Gastrocnemius medialis (tissue), 4 donors: ENCODE measurements around the gene MTERF4.

ENCODE experiments used
- POLR2A ChIP-seq, 2 donors: fragments of 450-650 bp; IDR thresholded peaks; one replicate each; pipeline ENCODE4 v1.6.1; 2017; ENCODE audit warnings: antibody characterized with exemption in 2 of 2, mild to moderate bottlenecking in 2 of 2, moderate library complexity in 2 of 2
- TF ChIP-seq, protein P1 (sequence below), 5 experiments: fragments of 450-650 bp in 3 of 5; fragments of 200-600 bp in 2 of 5; sonication (generic) in 2 of 5; IDR thresholded peaks in 4 of 5; conservative IDR thresholded peaks in 1 of 5; 1 replicate in 4 of 5; 2 replicates in 1 of 5; pipeline ENCODE4 v1.5.1; 2016 to 2019; ENCODE audit warnings: antibody characterized with exemption in 5 of 5, mild to moderate bottlenecking in 3 of 5, moderate library complexity in 3 of 5

DNA sequence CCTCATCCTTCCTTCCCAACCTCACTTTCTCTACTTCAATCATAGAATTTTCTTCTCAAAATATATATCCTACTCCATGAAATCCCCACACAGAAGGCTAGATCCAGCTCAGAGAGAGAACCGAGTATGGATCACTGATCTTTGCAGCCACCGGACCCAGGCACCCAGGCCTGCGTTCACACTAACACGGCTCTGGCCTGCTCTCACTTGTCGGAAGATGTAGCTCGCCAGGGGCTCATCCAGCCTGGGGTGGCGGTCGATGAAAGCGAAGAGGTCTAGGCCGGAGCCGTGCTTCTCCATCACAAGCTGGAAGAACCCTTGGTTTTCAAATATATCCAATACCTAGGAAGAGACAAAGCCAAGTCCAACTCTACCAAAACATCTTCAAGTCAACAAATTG, 12.7 kb upstream of the MTERF4 start:
- TF ChIP-seq, protein P1, sequence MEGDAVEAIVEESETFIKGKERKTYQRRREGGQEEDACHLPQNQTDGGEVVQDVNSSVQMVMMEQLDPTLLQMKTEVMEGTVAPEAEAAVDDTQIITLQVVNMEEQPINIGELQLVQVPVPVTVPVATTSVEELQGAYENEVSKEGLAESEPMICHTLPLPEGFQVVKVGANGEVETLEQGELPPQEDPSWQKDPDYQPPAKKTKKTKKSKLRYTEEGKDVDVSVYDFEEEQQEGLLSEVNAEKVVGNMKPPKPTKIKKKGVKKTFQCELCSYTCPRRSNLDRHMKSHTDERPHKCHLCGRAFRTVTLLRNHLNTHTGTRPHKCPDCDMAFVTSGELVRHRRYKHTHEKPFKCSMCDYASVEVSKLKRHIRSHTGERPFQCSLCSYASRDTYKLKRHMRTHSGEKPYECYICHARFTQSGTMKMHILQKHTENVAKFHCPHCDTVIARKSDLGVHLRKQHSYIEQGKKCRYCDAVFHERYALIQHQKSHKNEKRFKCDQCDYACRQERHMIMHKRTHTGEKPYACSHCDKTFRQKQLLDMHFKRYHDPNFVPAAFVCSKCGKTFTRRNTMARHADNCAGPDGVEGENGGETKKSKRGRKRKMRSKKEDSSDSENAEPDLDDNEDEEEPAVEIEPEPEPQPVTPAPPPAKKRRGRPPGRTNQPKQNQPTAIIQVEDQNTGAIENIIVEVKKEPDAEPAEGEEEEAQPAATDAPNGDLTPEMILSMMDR (IDR thresholded peaks at IDR 0.05 in 4 of 5, conservative IDR thresholded peaks at IDR 0.05 in 1 of 5), result no peak
- no peak for TF ChIP-seq POLR2A (IDR thresholded peaks at IDR 0.05)
